HG02973 (cell line): ENCODE data around the gene KCP.

Experiments used
- ATAC-seq: cut with Tn5 transposase; IDR thresholded peaks from one replicate; pipeline ENCODE4 v1.9.1; 2021; ENCODE audit warnings: moderate library complexity; ENCODE audit not compliant: unreplicated experiment

The KCP gene

GRCh38 chr7:128876586-128876977, 33.9 kb downstream of the KCP start:
- ATAC-seq = no peak

- no peak for ATAC-seq
These were observed 34.4 kb downstream of the KCP start for GRCh38 chr7:128876127-128876526.

GRCh38 chr7:128875523-128875948, 35.0 kb downstream of the KCP start:
- no peak for ATAC-seq

GRCh38 chr7:128874140-128875031, 36.1 kb downstream of the KCP start:
- no peak for ATAC-seq

GRCh38 chr7:128873234-128873633, 37.3 kb downstream of the KCP start:
- ATAC-seq = no peak

GRCh38 chr7:128872394-128872824, 38.1 kb downstream of the KCP start:
- no peak for ATAC-seq

- no peak for ATAC-seq
These were observed 39.5 kb downstream of the KCP start for GRCh38 chr7:128871050-128871449.

GRCh38 chr7:128869944-128870285, 40.6 kb downstream of the KCP start:
- no peak for ATAC-seq

- no peak for ATAC-seq
These were observed 41.2 kb downstream of the KCP start for GRCh38 chr7:128869138-128869943.

- no peak for ATAC-seq
These were observed 41.8 kb downstream of the KCP start for GRCh38 chr7:128868624-128869137.

- ATAC-seq = no peak
These were observed 42.5 kb downstream of the KCP start for GRCh38 chr7:128867842-128868623.

GRCh38 chr7:128867241-128867640, 43.3 kb downstream of the KCP start:
- no peak for ATAC-seq

- no peak for ATAC-seq
These were observed 44.3 kb downstream of the KCP start for GRCh38 chr7:128865996-128866877.

GRCh38 chr7:128865303-128865702, 45.2 kb downstream of the KCP start:
- ATAC-seq = no peak

GRCh38 chr7:128863433-128863989, 47.0 kb downstream of the KCP start:
- peak; percentile 35 for ATAC-seq

- peak; percentile 79 for ATAC-seq
These were observed 47.7 kb downstream of the KCP start, which contains the start of gene ATP6V1F for GRCh38 chr7:128862571-128863432. Gene ATP6V1F (plus strand): TSS chr7:128862856. CDS start chr7:128862905, 49 bp downstream.

GRCh38 chr7:128861957-128862570, 48.4 kb downstream of the KCP start:
- no peak for ATAC-seq
